GM21381 (cell line): ENCODE measurements around the gene DNAAF2.
A peak's percentile ranks its signal among the peaks of the same experiment; 100 is the strongest.
"Not testable (repeated sequence)": the region's sequence is repeated elsewhere in the genome, so short reads cannot be mapped to it uniquely, and the experiment has no call there.

ENCODE experiments used
- ATAC-seq: cut with Tn5 transposase; IDR thresholded peaks from one replicate; pipeline ENCODE4 v1.9.1; 2021; ENCODE audit warnings: mild to moderate bottlenecking, moderate library complexity; ENCODE audit not compliant: unreplicated experiment

The DNAAF2 gene

GRCh38 chr14:49634547-49635334 lies at the start of gene DNAAF2:
TSS of gene DNAAF2 (minus strand) at chr14:49635244. CDS start at chr14:49635149, 95 bp downstream.
- ATAC-seq: peak; percentile 25

- ATAC-seq: no peak
These were observed 44.2 kb upstream of the DNAAF2 start for GRCh38 chr14:49679271-49679670.

GRCh38 chr14:49677643-49678042 lies 42.6 kb upstream of the DNAAF2 start:
- no peak for ATAC-seq

- ATAC-seq: no peak
These were observed 38.5 kb upstream of the DNAAF2 start for GRCh38 chr14:49673586-49673985.

- ATAC-seq: no peak
These were observed 35.4 kb upstream of the DNAAF2 start for GRCh38 chr14:49670475-49670874.

GRCh38 chr14:49659526-49660455 lies 24.7 kb upstream of the DNAAF2 start:
- ATAC-seq: no peak

GRCh38 chr14:49657500-49657899 lies 22.5 kb upstream of the DNAAF2 start:
- ATAC-seq: not testable (repeated sequence)

- no peak for ATAC-seq
These were observed 19.5 kb upstream of the DNAAF2 start for GRCh38 chr14:49654511-49654910.

- ATAC-seq: no peak
These were observed 18.5 kb upstream of the DNAAF2 start for GRCh38 chr14:49653508-49653907.

GRCh38 chr14:49642163-49642562 lies 7.1 kb upstream of the DNAAF2 start:
- ATAC-seq: no peak

- ATAC-seq: no peak
These were observed 6.7 kb upstream of the DNAAF2 start for GRCh38 chr14:49641697-49642129.

GRCh38 chr14:49640540-49641417 lies 5.7 kb upstream of the DNAAF2 start:
- ATAC-seq: no peak

- ATAC-seq: no peak
These were observed 2.6 kb upstream of the DNAAF2 start for GRCh38 chr14:49637534-49638078.

GRCh38 chr14:49636866-49637265 lies 1.8 kb upstream of the DNAAF2 start:
- no peak for ATAC-seq

- ATAC-seq: peak; percentile 73
These were observed 1.2 kb downstream of the DNAAF2 start for GRCh38 chr14:49633640-49634546.

GRCh38 chr14:49623941-49624839 lies 10.9 kb downstream of the DNAAF2 start:
- no peak for ATAC-seq

GRCh38 chr14:49623387-49623786 lies 11.7 kb downstream of the DNAAF2 start:
- ATAC-seq: no peak

- ATAC-seq: no peak
These were observed 12.9 kb downstream of the DNAAF2 start for GRCh38 chr14:49622022-49622607.
